ENCODE measurements around the gene NATD1. TPM values are rescaled to one million over a fixed set of nuclear protein-coding genes. Genes with fewer than 3 reads are reported as not detected.

The NATD1 gene
- total RNA-seq, 2 donors from 2014 or later = 16.5 to 26.3 TPM

- Histone ChIP-seq H3K4me3 (no peak overlapping the region), H3K9me3 (no peaks in the 10 kb centered on the region), H3K27me3 (replicated peaks; ENCODE audit: insufficient read depth) (no peaks in the 10 kb centered on the region), H3K27ac (no peak overlapping the region), H3K4me1 (replicated peaks) (no peaks in the 10 kb centered on the region), H3K36me3 (peaks cover 0 to 11% of the 10 kb centered on the region in 2 donors)
- intact Hi-C loops (cut with DNase I) = no loop called here
- DNase-seq (ENCODE audit: low spot score) = no peak
- TF ChIP-seq POLR2A (IDR thresholded peaks at IDR 0.05) (no peak), CTCF (IDR thresholded peaks at IDR 0.05) (no peak), POLR2AphosphoS5 (IDR thresholded peaks at IDR 0.05) (no peak)
- 60% methylated on average over 22 of the region's 22 CpGs for WGBS
Measured at GRCh38 chr17:21296097-21297025, 43.2 kb upstream of the NATD1 start.

- H3K4me3 ChIP-seq = no peak overlapping the region
- H3K36me3 ChIP-seq = peaks cover 0 to under 1% of the 10 kb centered on the region in 2 donors
- H3K9me3 ChIP-seq = no peaks in the 10 kb centered on the region
- intact Hi-C loops (cut with DNase I) = no loop called here
- WGBS = 75% methylated on average over 19 of the region's 19 CpGs
- TF ChIP-seq CTCF (IDR thresholded peaks at IDR 0.05) (no peak), POLR2AphosphoS5 (IDR thresholded peaks at IDR 0.05) (no peak), POLR2A (IDR thresholded peaks at IDR 0.05) (no peak)
- H3K4me1 ChIP-seq (replicated peaks) = no peaks in the 10 kb centered on the region
- no peak overlapping the region for H3K27ac ChIP-seq
- DNase-seq (ENCODE audit: low spot score) = no peak
- H3K27me3 ChIP-seq (replicated peaks; ENCODE audit: insufficient read depth) = no peaks in the 10 kb centered on the region
Measured at GRCh38 chr17:21295036-21295952, 42.1 kb upstream of the NATD1 start.

- Histone ChIP-seq H3K9me3 (no peaks in the 10 kb centered on the region), H3K4me3 (no peak overlapping the region), H3K36me3 (no peaks in the 10 kb centered on the region), H3K4me1 (replicated peaks) (peaks cover 3% of the 10 kb centered on the region), H3K27me3 (replicated peaks; ENCODE audit: insufficient read depth) (no peaks in the 10 kb centered on the region), H3K27ac (no peak overlapping the region)
- WGBS = 63% methylated on average over 12 of the region's 12 CpGs
- TF ChIP-seq POLR2AphosphoS5 (IDR thresholded peaks at IDR 0.05) (no peak), CTCF (IDR thresholded peaks at IDR 0.05) (no peak), POLR2A (IDR thresholded peaks at IDR 0.05) (no peak)
- intact Hi-C loops (cut with DNase I) = no loop called here
- DNase-seq (ENCODE audit: low spot score) = no peak
Measured at GRCh38 chr17:21294321-21295035, 41.3 kb upstream of the NATD1 start.

GRCh38 chr17:21293831-21294210 is 40.6 kb upstream of the NATD1 start:
- Histone ChIP-seq H3K4me3 (no peak overlapping the region), H3K4me1 (replicated peaks) (peaks cover 3% of the 10 kb centered on the region), H3K27me3 (replicated peaks; ENCODE audit: insufficient read depth) (no peaks in the 10 kb centered on the region), H3K9me3 (no peaks in the 10 kb centered on the region), H3K27ac (no peak overlapping the region), H3K36me3 (no peaks in the 10 kb centered on the region)
- DNase-seq (ENCODE audit: low spot score) = no peak
- intact Hi-C loops (cut with DNase I) = no loop called here
- WGBS = 51% methylated on average over 10 of the region's 10 CpGs
- TF ChIP-seq CTCF (IDR thresholded peaks at IDR 0.05) = no peak
- TF ChIP-seq POLR2A (IDR thresholded peaks at IDR 0.05) = no peak
- no peak for TF ChIP-seq POLR2AphosphoS5 (IDR thresholded peaks at IDR 0.05)
